Adrenal gland (tissue), 12 donors: ENCODE results near the gene DPYD. TPM values are rescaled to one million over a fixed set of nuclear protein-coding genes. Genes with fewer than 3 reads are reported as not detected.

Experiments used
- DNase-seq, 7 donors: peaks; one replicate each; pipeline ENCODE4 v3.0.0-alpha.2; 2019 to 2020
- H3K27ac ChIP-seq, 5 donors: fragments of 200-600 bp; sonication (generic) in 4 of 5; 1 replicate in 3 of 5; 2 replicates in 2 of 5; pipeline versions ENCODE4 v1.5.1 to v1.8.0; 2016 to 2020; ENCODE audit warnings: mild to moderate bottlenecking in 1 of 5
- H3K27me3 ChIP-seq: fragments of 200-600 bp; 2 replicates; pipeline ENCODE4 v1.8.0; 2021
- H3K36me3 ChIP-seq, 2 donors: fragments of 200-600 bp; replicated peaks in 1 of 2; 1 replicate in 1 of 2; 2 replicates in 1 of 2; pipeline versions ENCODE4 v1.5.1 to v1.8.0; 2018 to 2022
- H3K4me1 ChIP-seq, 2 donors: fragments of 200-600 bp; replicated peaks in 1 of 2; 1 replicate in 1 of 2; 2 replicates in 1 of 2; pipeline versions ENCODE4 v1.5.1 to v1.8.0; 2018 to 2021
- H3K4me3 ChIP-seq, 4 donors: fragments of 200-600 bp; sonication (generic) in 3 of 4; one replicate each; pipeline ENCODE4 v1.5.1; 2016 to 2018
- H3K9me3 ChIP-seq, 3 donors: fragments of 200-600 bp; sonication (generic) in 1 of 3; replicated peaks in 1 of 3; 1 replicate in 2 of 3; 2 replicates in 1 of 3; pipeline versions ENCODE4 v1.5.1 to v1.8.0; 2016 to 2021
- CTCF ChIP-seq, 6 experiments: fragments of 450-650 bp in 4 of 6; fragments of 200-600 bp in 2 of 6; sonication (generic) in 1 of 6; IDR thresholded peaks; 1 replicate in 5 of 6; 2 replicates in 1 of 6; pipeline versions ENCODE4 v1.5.1 to v1.8.0; 2016 to 2021; ENCODE audit warnings: antibody characterized with exemption in 6 of 6, mild to moderate bottlenecking in 2 of 6, moderate library complexity in 1 of 6
- POLR2A ChIP-seq, 2 donors: fragments of 450-650 bp; IDR thresholded peaks; one replicate each; pipeline ENCODE4 v1.6.1; 2017; ENCODE audit warnings: antibody characterized with exemption in 2 of 2, mild to moderate bottlenecking in 2 of 2, moderate library complexity in 1 of 2
- WGBS, 4 donors: extraction: QIAGEN DNeasy Blood & Tissue Kit in 2 of 4; methylation state at CpG; one replicate each; pipeline versions ENCODE4 v1.1.5 to v1.1.7; 2013 to 2017; 5-methylcytosine and 5-hydroxymethylcytosine counted together
- intact Hi-C, 2 donors: fragments of 100-400 bp; cut with DNase I; formaldehyde crosslinking; loops; one replicate each; pipeline versions ENCODE4 v1.14.1 to v1.15.0; 2022 to 2023
- polyA plus RNA-seq, 3 donors: library from polyadenylated mRNA; stranded (reverse); fragments of 200-250 nt in 2 of 3; fragments of 350-450 nt in 1 of 3; fragmentation: Illumina TruSeq in 1 of 3; extraction: RNeasy Lipid Tissue Mini Kit (QIAGEN cat#74804) in 1 of 3; gene quantifications; one replicate each; pipeline ENCODE4 v1.2.3, GENCODE V29; 2013 to 2014
- total RNA-seq, 9 donors: library from RNA; depleted of rRNA in 4 of 9; stranded (reverse); fragments of >200 nt in 4 of 9; fragments of 120-200 nt in 1 of 9; fragmentation: NEBNext Ultra II Directional in 1 of 9; extraction: Animal tissue kit (Norgen Biotek cat#: 25700) in 1 of 9; gene quantifications; one replicate each; pipeline versions ENCODE4 v1.1.0 to v1.2.4, GENCODE V29; 2013 to 2023
- donor health status: healthy with polysubstance abuse.
- donor health status: Bipolar disorder and iron deficiency.
- donor health status: DM: yes; HTN: yes; CAD: no.
- donor health status: DM: no; HTN: no; CAD: no.
- donor health status: DM: no; HTN: no; CAD: no.
- donor health status: DM: yes; HTN: yes; CAD: no.

The DPYD gene
- total and polyA plus RNA-seq, 12 donors, result 6.6 to 73.1 (median 30.2) TPM

GRCh38 chr1:97783751-97784150 is 137.1 kb downstream of the DPYD start:
- no peaks in the 10 kb centered on the region for H3K27me3 ChIP-seq
- WGBS, 4 donors, result 89 to 95% (median 94%) methylated on average over 2 of the region's 2 CpGs
- no peaks in the 10 kb centered on the region for H3K9me3 ChIP-seq
- H3K27ac ChIP-seq, result no peak overlapping the region
- no peak for DNase-seq
- TF ChIP-seq CTCF (IDR thresholded peaks at IDR 0.05), result no peak
- no peak for TF ChIP-seq POLR2A (IDR thresholded peaks at IDR 0.05)
- H3K36me3 ChIP-seq, result no peaks in the 10 kb centered on the region
- intact Hi-C loops, result no loop called here
- H3K4me1 ChIP-seq, result no peaks in the 10 kb centered on the region
- H3K4me3 ChIP-seq, result no peak overlapping the region

GRCh38 chr1:97781762-97782337 is 139.0 kb downstream of the DPYD start:
- TF ChIP-seq POLR2A (IDR thresholded peaks at IDR 0.05) (no peak), CTCF (IDR thresholded peaks at IDR 0.05) (no peak)
- Histone ChIP-seq H3K27me3 (no peaks in the 10 kb centered on the region), H3K4me1 (no peaks in the 10 kb centered on the region), H3K9me3 (no peaks in the 10 kb centered on the region), H3K4me3 (no peak overlapping the region), H3K27ac (no peak overlapping the region), H3K36me3 (no peaks in the 10 kb centered on the region)
- no peak for DNase-seq
- intact Hi-C loops, result no loop called here
- 94 to 97% (median 96%) methylated on average over 4 of the region's 4 CpGs for WGBS, 4 donors

GRCh38 chr1:97780884-97781283 is 139.9 kb downstream of the DPYD start:
- H3K36me3 ChIP-seq, result no peaks in the 10 kb centered on the region
- no peak for DNase-seq
- TF ChIP-seq CTCF (IDR thresholded peaks at IDR 0.05) (no peak), POLR2A (IDR thresholded peaks at IDR 0.05) (no peak)
- no peak overlapping the region for H3K4me3 ChIP-seq
- no peaks in the 10 kb centered on the region for H3K4me1 ChIP-seq
- H3K27ac ChIP-seq, result no peak overlapping the region
- intact Hi-C loops, result no loop called here
- H3K9me3 ChIP-seq, result no peaks in the 10 kb centered on the region
- no peaks in the 10 kb centered on the region for H3K27me3 ChIP-seq
- WGBS, 4 donors, result 77 to 95% (median 85%) methylated on average over 2 of the region's 2 CpGs

GRCh38 chr1:97778718-97779117 is 142.1 kb downstream of the DPYD start:
- TF ChIP-seq POLR2A (IDR thresholded peaks at IDR 0.05), result no peak
- no peak for TF ChIP-seq CTCF (IDR thresholded peaks at IDR 0.05)
- H3K4me3 ChIP-seq, result no peak overlapping the region
- no peak for DNase-seq
- intact Hi-C loops, result no loop called here
- H3K27ac ChIP-seq, result no peak overlapping the region
- H3K4me1 ChIP-seq, result no peaks in the 10 kb centered on the region
- no peaks in the 10 kb centered on the region for H3K27me3 ChIP-seq
- no peaks in the 10 kb centered on the region for H3K36me3 ChIP-seq
- no peaks in the 10 kb centered on the region for H3K9me3 ChIP-seq
